ENCODE measurements around the gene PDGFRB.

PDGFRB gene

GRCh38 chr5:150124111-150124557 is 31.5 kb downstream of the PDGFRB start:
- ChIA-PET CTCF (interaction anchor here (2.5 to 4.9 kb wide), 2 partner anchors 12 to 91 kb away, joined by 11 to 17 read pairs; no protein-coding TSS in a partner anchor), POLR2A (no interaction called here)
- no peak for DNase-seq (ENCODE audit: low read depth, low spot score)
- TF ChIP-seq, protein P1, sequence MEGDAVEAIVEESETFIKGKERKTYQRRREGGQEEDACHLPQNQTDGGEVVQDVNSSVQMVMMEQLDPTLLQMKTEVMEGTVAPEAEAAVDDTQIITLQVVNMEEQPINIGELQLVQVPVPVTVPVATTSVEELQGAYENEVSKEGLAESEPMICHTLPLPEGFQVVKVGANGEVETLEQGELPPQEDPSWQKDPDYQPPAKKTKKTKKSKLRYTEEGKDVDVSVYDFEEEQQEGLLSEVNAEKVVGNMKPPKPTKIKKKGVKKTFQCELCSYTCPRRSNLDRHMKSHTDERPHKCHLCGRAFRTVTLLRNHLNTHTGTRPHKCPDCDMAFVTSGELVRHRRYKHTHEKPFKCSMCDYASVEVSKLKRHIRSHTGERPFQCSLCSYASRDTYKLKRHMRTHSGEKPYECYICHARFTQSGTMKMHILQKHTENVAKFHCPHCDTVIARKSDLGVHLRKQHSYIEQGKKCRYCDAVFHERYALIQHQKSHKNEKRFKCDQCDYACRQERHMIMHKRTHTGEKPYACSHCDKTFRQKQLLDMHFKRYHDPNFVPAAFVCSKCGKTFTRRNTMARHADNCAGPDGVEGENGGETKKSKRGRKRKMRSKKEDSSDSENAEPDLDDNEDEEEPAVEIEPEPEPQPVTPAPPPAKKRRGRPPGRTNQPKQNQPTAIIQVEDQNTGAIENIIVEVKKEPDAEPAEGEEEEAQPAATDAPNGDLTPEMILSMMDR (IDR thresholded peaks at IDR 0.05; ENCODE audit: insufficient read depth, low read length, missing control alignments): no peak
- H3K4me3 ChIP-seq (ENCODE audit: low read depth, low read length): no peak overlapping the region

DNA sequence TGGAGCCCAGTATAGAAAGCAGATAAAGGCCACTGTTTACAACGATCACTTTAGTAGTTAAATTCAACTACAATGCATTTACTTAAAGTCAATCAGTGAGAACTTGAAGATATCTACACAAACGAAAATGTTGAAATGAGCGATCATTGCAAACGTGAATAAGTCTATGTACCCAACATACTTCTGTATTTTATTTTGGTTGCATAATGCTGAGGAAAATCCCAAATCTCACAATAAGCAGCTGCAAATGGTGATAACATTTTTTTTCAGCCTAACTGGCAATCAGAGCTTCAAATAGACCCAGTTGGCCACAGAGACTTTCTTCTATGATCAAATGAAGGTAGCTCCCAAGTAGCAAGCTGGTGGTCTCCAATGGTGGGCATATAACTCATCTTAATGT is 32.1 kb downstream of the PDGFRB start:
- no peak for DNase-seq (ENCODE audit: low read depth, low spot score)
- CTCF ChIA-PET: interaction anchor here (0.6 to 4.9 kb wide), 4 partner anchors 9 to 391 kb away, joined by 3 to 17 read pairs (median 7); no protein-coding TSS in a partner anchor
- TF ChIP-seq, protein P1 (IDR thresholded peaks at IDR 0.05; ENCODE audit: insufficient read depth, low read length, missing control alignments): no peak
- no peak overlapping the region for H3K4me3 ChIP-seq (ENCODE audit: low read depth, low read length)
- POLR2A ChIA-PET: no interaction called here

- no peak for DNase-seq (ENCODE audit: low read depth, low spot score)
- ChIA-PET CTCF (interaction anchor here (0.6 to 4.9 kb wide), 7 partner anchors 8 to 390 kb away, joined by 3 to 17 read pairs (median 6); no protein-coding TSS in a partner anchor), POLR2A (no interaction called here)
- TF ChIP-seq, protein P1 (IDR thresholded peaks at IDR 0.05; ENCODE audit: insufficient read depth, low read length, missing control alignments): no peak
- no peak overlapping the region for H3K4me3 ChIP-seq (ENCODE audit: low read depth, low read length)
Measured at GRCh38 chr5:150122536-150123481, 32.8 kb downstream of the PDGFRB start.

- DNase-seq (ENCODE audit: low read depth, low spot score): no peak
- POLR2A ChIA-PET: no interaction called here
- CTCF ChIA-PET: interaction anchor here (1.3 to 4.9 kb wide), 5 partner anchors 9 to 283 kb away, joined by 3 to 17 read pairs (median 6); no protein-coding TSS in a partner anchor
- TF ChIP-seq, protein P1 (IDR thresholded peaks at IDR 0.05; ENCODE audit: insufficient read depth, low read length, missing control alignments): peak; percentile 33
- H3K4me3 ChIP-seq (ENCODE audit: low read depth, low read length): no peak overlapping the region
Measured at GRCh38 chr5:150122158-150122510, 33.5 kb downstream of the PDGFRB start.

- no peak for DNase-seq (ENCODE audit: low read depth, low spot score)
- ChIA-PET POLR2A (interaction anchor here (1.1 kb wide), 1 partner anchor 18 kb away, joined by 3 read pairs; no protein-coding TSS in a partner anchor), CTCF (interaction anchor here (1.0 to 2.5 kb wide), 5 partner anchors 9 to 283 kb away, joined by 3 to 11 read pairs (median 6); no protein-coding TSS in a partner anchor)
- no peak overlapping the region for H3K4me3 ChIP-seq (ENCODE audit: low read depth, low read length)
- TF ChIP-seq, protein P1 (IDR thresholded peaks at IDR 0.05; ENCODE audit: insufficient read depth, low read length, missing control alignments): no peak
Measured at GRCh38 chr5:150121448-150122157, 34.0 kb downstream of the PDGFRB start.
